22Rv1 (cell line): ENCODE results near the gene VPS13D.

Experiments
- CTCF ChIP-seq: fragments of 450-650 bp; IDR thresholded peaks from 2 replicates; pipeline ENCODE4 v1.5.1; 2017; ENCODE audit warnings: mild to moderate bottlenecking
- ZFX ChIP-seq: fragments of 450-650 bp; IDR thresholded peaks from 2 replicates; pipeline ENCODE4 v1.6.1; 2017; ENCODE audit warnings: antibody characterized with exemption, borderline replicate concordance

GRCh38 chr1:12411098-12411497 is 181.3 kb downstream of the VPS13D start:
- no peak for TF ChIP-seq CTCF
- no peak for TF ChIP-seq ZFX
